OCI-LY3 (cell line): ENCODE results near the gene PEX6.
"Not testable (repeated sequence)": the region's sequence is repeated elsewhere in the genome, so short reads cannot be mapped to it uniquely, and the experiment has no call there.

Source experiments
- CTCF ChIP-seq: fragments of 200-600, 300-600 bp; sonication (generic); IDR thresholded peaks from 2 replicates; pipeline ENCODE4 v1.5.1; 2014; ENCODE audit warnings: antibody characterized with exemption, low read length, low read depth
- EZH2phosphoT487 ChIP-seq: fragments of 200-600 bp; shearing (Covaris generic); IDR thresholded peaks from 2 replicates; pipeline ENCODE4 v1.6.1; 2018; ENCODE audit warnings: antibody characterized with exemption, mixed run types, low read depth

GRCh38 chr6:42954405-42954804 is 24.6 kb downstream of the PEX6 start:
- TF ChIP-seq CTCF, EZH2phosphoT487: not testable (repeated sequence)
